Hepatocyte (in vitro differentiated cells): Measurements from ENCODE around the gene ZIC1. TPM values are rescaled to one million over a fixed set of nuclear protein-coding genes. Genes with fewer than 3 reads are reported as not detected.

Source experiments
- DNase-seq: peaks from one replicate; pipeline ENCODE4 v3.0.0-alpha.2; 2016; ENCODE audit warnings: low spot score
- H2AFZ ChIP-seq: fragments of 200-600 bp; sonication (generic); 2 replicates; pipeline ENCODE4 v1.6.0; 2016; ENCODE audit warnings: antibody characterized with exemption, mild to moderate bottlenecking
- H3K27ac ChIP-seq: fragments of 200-600 bp; sonication (generic); 2 replicates; pipeline ENCODE4 v1.5.1; 2016; ENCODE audit warnings: mild to moderate bottlenecking
- H3K27me3 ChIP-seq: fragments of 200-600 bp; sonication (generic); 2 replicates; pipeline ENCODE4 v1.6.1; 2016
- H3K36me3 ChIP-seq: fragments of 200-600 bp; sonication (generic); replicated peaks from 2 replicates; pipeline ENCODE4 v1.5.1; 2016; ENCODE audit warnings: low read depth; ENCODE audit not compliant: insufficient read depth
- H3K4me1 ChIP-seq: fragments of 200-600 bp; sonication (generic); 2 replicates; pipeline ENCODE4 v1.5.1; 2016; ENCODE audit warnings: mild to moderate bottlenecking, moderate library complexity; ENCODE audit not compliant: insufficient read depth
- H3K4me2 ChIP-seq: fragments of 200-600 bp; sonication (generic); 2 replicates; pipeline ENCODE4 v1.6.0; 2016
- H3K4me3 ChIP-seq: fragments of 200-600 bp; sonication (generic); 2 replicates; pipeline ENCODE4 v1.5.1; 2016; ENCODE audit warnings: mild to moderate bottlenecking
- H3K79me2 ChIP-seq: fragments of 200-600 bp; sonication (generic); 2 replicates; pipeline ENCODE4 v1.6.0; 2017; ENCODE audit warnings: mild to moderate bottlenecking
- H3K9me2 ChIP-seq: fragments of 200-600 bp; sonication (generic); replicated peaks from 2 replicates; pipeline ENCODE4 v1.6.0; 2017; ENCODE audit warnings: mild to moderate bottlenecking; ENCODE audit not compliant: insufficient read depth
- H3K9me3 ChIP-seq: fragments of 200-600 bp; sonication (generic); 2 replicates; pipeline ENCODE4 v1.5.1; 2016; ENCODE audit warnings: low read depth, mild to moderate bottlenecking
- H4K20me1 ChIP-seq: fragments of 200-600 bp; sonication (generic); 2 replicates; pipeline ENCODE4 v1.6.0; 2016; ENCODE audit warnings: mild to moderate bottlenecking; ENCODE audit not compliant: insufficient read depth, poor library complexity, severe bottlenecking
- CTCF ChIP-seq: fragments of 200-600 bp; sonication (generic); IDR thresholded peaks from 2 replicates; pipeline ENCODE4 v1.5.1; 2016; ENCODE audit warnings: antibody characterized with exemption, mild to moderate bottlenecking; ENCODE audit not compliant: poor library complexity
- EZH2 ChIP-seq: fragments of 200-600 bp; sonication (generic); IDR thresholded peaks from 2 replicates; pipeline ENCODE4 v1.6.1; 2016; ENCODE audit warnings: antibody characterized with exemption, mild to moderate bottlenecking, borderline replicate concordance
- EZH2phosphoT487 ChIP-seq: fragments of 200-600 bp; sonication (generic); IDR thresholded peaks from one replicate; pipeline ENCODE4 v1.6.1; 2018; ENCODE audit warnings: antibody characterized with exemption, mild to moderate bottlenecking, low read depth, moderate library complexity; ENCODE audit not compliant: unreplicated experiment, severe bottlenecking
- WGBS: methylation state at CpG from one replicate; pipeline ENCODE4 v1.1.6; 2016; ENCODE audit warnings: low lambda C conversion rate; ENCODE audit errors: missing lambda C conversion rate; 5-methylcytosine and 5-hydroxymethylcytosine counted together
- polyA plus RNA-seq: library from polyadenylated mRNA; unstranded; fragments of >200 nt; fragmentation: Nextera tagmentation; extraction: Ambion mirVana; gene quantifications from 2 replicates; pipeline ENCODE4 v1.2.1, GENCODE V29; 2016
- total RNA-seq: library from RNA; depleted of rRNA; stranded (reverse); fragments of >200 nt; gene quantifications from 2 replicates; pipeline ENCODE4 v1.2.3, GENCODE V29; 2014

ZIC1 gene
- total and polyA plus RNA-seq, 2 experiments from 2014 or later = 0.10 TPM; not detected in 1

GRCh38 chr3:147404000-147404799 is 5.0 kb upstream of the ZIC1 start:
- 41% methylated on average over 11 of the region's 11 CpGs for WGBS
- no peaks in the 10 kb centered on the region for H3K9me3 ChIP-seq
- H3K27me3 ChIP-seq = peaks cover 100% of the 10 kb centered on the region

GRCh38 chr3:147404800-147405230 is 4.3 kb upstream of the ZIC1 start:
- no peaks in the 10 kb centered on the region for H3K36me3 ChIP-seq
- no peak overlapping the region for H3K4me2 ChIP-seq
- H2AFZ ChIP-seq = no peak overlapping the region
- H3K9me3 ChIP-seq = no peaks in the 10 kb centered on the region
- H3K9me2 ChIP-seq = no peaks in the 10 kb centered on the region
- peaks cover 100% of the 10 kb centered on the region for H3K27me3 ChIP-seq
- no peak for DNase-seq
- H3K4me3 ChIP-seq = no peak overlapping the region
- H3K79me2 ChIP-seq = no peaks in the 10 kb centered on the region
- WGBS = 8% methylated on average over 16 of the region's 16 CpGs
- peak; percentile 13 for TF ChIP-seq EZH2
- TF ChIP-seq EZH2phosphoT487 = no peak
- TF ChIP-seq CTCF = no peak
- no peaks in the 10 kb centered on the region for H3K4me1 ChIP-seq
- H3K27ac ChIP-seq = no peak overlapping the region
- H4K20me1 ChIP-seq = no peaks in the 10 kb centered on the region

More at GRCh38 chr3:147404000-147404799, 5.0 kb upstream of the ZIC1 start:
- H3K27ac ChIP-seq = no peak overlapping the region
- no peaks in the 10 kb centered on the region for H3K9me2 ChIP-seq
- H3K4me2 ChIP-seq = no peak overlapping the region
- no peak overlapping the region for H3K4me3 ChIP-seq
- DNase-seq = no peak
- no peaks in the 10 kb centered on the region for H3K36me3 ChIP-seq
- no peaks in the 10 kb centered on the region for H3K79me2 ChIP-seq
- no peaks in the 10 kb centered on the region for H4K20me1 ChIP-seq
- no peaks in the 10 kb centered on the region for H3K4me1 ChIP-seq
- no peak overlapping the region for H2AFZ ChIP-seq
- no peak for TF ChIP-seq EZH2phosphoT487
- no peak for TF ChIP-seq CTCF
- no peak for TF ChIP-seq EZH2

- Histone ChIP-seq H3K79me2 (no peaks in the 10 kb centered on the region), H4K20me1 (no peaks in the 10 kb centered on the region), H3K4me1 (peaks cover 5% of the 10 kb centered on the region), H3K9me3 (no peaks in the 10 kb centered on the region), H3K27me3 (peaks cover 100% of the 10 kb centered on the region), H3K27ac (no peak overlapping the region), H3K9me2 (no peaks in the 10 kb centered on the region), H3K36me3 (no peaks in the 10 kb centered on the region), H3K4me2 (no peak overlapping the region), H3K4me3 (no peak overlapping the region), H2AFZ (no peak overlapping the region)
- 4% methylated on average over 27 of the region's 27 CpGs for WGBS
- peak; percentile 48 for TF ChIP-seq EZH2
- TF ChIP-seq EZH2phosphoT487 = no peak
- no peak for DNase-seq
These were observed 3.7 kb upstream of the ZIC1 start for GRCh38 chr3:147405231-147406027.
